ENCODE results near the gene ANAPC2.
A peak's percentile ranks its signal among the peaks of the same experiment; 100 is the strongest.

ANAPC2 gene, protein sequence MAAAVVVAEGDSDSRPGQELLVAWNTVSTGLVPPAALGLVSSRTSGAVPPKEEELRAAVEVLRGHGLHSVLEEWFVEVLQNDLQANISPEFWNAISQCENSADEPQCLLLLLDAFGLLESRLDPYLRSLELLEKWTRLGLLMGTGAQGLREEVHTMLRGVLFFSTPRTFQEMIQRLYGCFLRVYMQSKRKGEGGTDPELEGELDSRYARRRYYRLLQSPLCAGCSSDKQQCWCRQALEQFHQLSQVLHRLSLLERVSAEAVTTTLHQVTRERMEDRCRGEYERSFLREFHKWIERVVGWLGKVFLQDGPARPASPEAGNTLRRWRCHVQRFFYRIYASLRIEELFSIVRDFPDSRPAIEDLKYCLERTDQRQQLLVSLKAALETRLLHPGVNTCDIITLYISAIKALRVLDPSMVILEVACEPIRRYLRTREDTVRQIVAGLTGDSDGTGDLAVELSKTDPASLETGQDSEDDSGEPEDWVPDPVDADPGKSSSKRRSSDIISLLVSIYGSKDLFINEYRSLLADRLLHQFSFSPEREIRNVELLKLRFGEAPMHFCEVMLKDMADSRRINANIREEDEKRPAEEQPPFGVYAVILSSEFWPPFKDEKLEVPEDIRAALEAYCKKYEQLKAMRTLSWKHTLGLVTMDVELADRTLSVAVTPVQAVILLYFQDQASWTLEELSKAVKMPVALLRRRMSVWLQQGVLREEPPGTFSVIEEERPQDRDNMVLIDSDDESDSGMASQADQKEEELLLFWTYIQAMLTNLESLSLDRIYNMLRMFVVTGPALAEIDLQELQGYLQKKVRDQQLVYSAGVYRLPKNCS

DNA sequence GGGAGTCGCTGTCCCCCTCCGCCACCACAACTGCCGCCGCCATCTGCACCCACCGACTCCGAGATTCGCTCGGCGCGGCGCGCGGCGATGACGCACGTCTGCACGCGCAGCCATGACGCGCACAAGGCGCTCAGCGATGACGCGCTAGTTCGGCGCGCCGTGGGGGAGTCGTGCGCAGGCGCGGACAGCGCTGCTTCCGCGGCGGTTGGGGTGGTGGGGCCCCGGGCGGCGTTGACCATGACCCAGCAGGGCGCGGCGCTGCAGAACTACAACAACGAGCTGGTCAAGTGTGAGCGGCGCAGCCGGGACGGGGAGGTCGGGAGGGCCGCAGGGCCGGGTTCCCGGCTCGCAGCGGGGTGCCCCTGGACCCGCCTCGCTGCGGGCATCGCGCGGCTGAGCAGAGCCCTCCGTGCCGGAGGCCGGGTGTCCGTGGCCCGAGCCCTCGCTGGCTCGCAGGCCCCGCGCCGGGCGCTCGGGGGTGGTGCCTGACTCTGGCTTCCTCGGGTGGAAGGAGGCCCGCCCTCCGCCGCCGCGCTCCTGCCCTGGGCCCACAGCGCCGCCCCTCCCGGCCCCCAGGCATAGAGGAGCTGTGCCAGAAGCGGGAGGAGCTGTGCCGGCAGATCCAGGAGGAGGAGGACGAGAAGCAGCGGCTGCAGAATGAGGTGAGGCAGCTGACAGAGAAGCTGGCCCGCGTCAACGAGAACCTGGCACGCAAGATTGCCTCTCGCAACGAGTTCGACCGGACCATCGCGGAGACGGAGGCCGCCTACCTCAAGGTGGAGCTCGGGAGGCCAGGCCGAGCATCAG is at the start of gene ANAPC2, which contains the start of gene SSNA1:
TSS of gene ANAPC2 (minus strand) at position 71 of the 807 bp plus-strand sequence. CDS start at position 43, 28 bp downstream.
TSS of gene SSNA1 (plus strand) at position 187 of the 807 bp plus-strand sequence. CDS start at position 238, 51 bp downstream.
- DNase-seq (ENCODE audit: low spot score): peak; percentile 92

DNA sequence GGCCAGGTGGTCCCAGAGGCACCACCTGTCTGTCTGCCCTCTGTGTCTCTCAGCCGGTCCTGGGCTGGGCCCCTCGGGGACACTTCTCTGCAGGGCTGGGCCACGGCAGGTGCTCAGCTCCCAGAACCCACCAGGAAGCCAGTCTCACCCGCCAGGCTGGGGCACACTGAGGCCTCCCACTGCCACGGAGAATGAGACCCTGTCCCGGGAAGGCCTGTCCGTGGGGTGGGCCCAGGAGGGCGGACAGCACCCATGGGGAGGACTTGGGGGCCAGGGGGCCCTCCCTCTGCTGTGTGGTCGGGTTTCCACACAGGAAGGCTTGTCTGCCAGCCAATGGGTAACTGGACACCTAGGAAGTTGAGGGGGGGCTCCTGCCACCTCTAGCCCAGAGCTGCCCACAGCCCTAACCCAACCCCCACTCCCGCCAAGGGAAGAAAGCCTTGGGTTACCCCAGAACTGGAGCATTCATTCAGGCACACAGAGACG is 48.6 kb upstream of the ANAPC2 start:
- DNase-seq (ENCODE audit: low spot score): no peak

DNA sequence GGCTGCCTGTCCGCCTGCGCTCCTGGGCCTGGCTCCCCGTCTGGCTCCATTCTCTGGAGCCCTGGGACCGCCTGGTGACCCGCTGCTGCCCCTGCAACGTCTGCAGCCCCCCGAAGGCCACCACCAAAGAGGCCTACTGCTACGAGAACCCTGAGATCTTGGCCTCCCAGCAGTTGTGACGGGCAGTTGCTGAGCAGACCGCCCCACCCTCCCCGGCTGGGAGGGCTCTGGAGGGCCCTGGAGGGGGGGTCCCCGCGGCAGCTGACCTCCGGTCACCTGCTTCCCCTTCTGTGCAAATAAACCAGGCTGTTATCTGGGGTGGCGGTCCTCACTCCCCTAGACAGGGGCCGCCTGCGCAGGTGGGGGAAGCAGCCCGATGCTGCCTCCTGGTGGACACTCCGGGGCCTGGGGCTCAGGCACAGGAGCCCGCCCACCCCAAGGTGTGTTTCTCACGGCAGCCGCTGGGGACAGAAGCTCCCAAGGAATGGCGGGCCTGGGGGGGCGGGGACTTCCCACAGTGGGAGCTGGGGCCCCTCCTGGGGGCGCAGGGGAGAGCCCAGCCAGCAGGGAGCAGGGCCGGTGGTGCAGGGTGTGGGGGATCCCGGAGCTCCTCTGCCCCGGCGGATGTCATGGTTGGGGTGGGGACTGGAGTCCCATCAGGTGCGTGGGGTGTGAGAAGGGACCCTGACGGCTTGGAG is 48.0 kb upstream of the ANAPC2 start:
- DNase-seq (ENCODE audit: low spot score): peak; percentile 89

DNA sequence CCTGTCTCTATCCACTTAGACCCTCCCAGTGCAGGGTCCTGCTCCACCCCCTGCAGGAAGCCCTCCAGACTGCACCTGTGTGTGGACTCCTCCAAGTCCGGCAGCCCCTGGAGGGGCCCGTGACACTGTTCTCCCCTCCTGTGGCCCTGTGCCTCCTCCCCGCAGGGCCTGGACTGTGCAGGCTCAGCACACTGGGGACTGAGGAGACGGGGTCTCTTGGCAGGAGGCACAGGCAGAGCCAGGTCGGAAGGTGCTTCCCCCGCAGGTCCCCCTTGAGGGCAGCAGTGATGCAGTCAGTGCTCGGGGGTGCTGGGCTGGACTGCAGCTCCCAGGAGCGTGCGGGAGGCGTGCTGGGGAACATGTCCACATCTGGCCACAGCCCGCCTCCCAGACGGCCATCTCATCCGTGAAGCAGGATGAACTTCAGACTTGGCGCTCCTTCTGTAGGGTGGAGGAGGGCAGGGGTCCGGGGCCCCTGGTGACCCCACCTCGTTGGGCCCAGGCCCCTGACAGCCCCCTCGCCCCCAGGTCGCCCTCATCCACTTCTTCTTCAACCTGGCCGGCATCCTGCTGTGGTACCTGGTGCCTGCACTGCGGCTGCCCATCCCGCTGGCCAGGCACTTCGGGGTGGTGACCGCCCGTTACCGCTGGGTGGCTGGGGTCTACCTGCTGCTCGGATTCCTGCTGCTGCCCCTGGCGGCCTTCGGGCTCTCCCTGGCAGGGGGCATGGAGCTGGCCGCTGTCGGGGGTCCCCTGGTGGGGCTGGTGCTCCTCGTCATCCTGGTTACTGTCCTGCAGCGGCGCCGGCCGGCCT is 47.3 kb upstream of the ANAPC2 start:
- no peak for DNase-seq (ENCODE audit: low spot score)

DNA sequence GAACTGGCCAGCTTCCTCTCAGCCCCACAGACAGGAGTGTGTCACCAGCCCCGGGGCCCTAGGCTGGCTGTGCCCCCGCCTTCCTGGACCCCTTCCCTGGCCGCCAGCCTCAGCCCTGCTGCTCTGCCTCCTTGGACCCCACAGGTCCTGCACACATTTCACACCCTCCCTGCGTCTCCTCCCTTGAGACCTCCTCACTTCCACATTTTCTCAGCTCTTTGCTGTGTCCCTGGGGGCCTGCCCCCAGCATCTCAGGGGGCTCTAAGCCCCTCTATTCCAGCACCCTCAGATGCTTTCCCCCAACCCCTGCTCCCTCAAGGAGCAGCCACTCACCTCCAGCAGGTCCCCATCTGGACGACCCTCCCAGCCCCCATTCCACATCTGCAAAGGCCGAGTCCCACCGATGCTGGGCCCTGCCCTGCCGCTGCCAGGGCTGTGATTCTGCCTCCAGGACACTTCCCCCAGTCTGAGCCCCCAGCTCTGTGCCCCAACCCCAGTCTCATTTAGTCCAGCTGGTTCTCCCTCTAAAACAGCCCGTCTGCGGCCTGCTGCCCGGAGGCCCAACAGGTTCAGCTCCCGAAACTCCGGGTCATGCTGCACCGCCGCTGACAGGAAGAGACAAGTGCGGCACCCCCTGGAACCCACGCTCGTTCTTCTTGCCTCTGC is 46.5 kb upstream of the ANAPC2 start:
- DNase-seq (ENCODE audit: low spot score): no peak

DNA sequence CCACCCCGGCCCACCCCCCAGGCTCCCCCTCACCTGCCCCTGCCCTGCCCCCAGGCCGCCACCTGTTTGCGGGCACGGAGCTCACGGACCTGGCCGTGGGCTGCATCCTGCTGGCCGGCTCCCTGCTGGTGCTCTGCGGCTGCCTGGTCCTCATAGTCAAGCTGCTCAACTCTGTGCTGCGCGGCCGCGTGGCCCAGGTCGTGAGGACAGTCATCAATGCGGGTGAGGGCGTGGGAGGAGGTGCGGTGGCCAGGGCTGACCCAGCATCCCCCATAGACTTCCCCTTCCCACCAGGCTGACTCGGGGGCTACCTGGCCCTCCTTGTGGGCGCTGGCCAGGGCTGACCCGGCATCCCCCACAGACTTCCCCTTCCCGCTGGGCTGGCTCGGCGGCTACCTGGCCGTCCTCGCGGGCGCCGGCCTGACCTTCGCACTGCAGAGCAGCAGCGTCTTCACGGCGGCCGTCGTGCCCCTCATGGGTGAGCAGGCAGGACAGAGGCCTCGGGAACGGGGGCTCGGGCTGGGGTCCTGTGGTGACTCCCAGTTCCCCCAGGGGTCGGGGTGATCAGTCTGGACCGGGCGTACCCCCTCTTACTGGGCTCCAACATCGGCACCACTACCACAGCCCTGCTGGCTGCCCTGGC is 45.8 kb upstream of the ANAPC2 start:
- DNase-seq (ENCODE audit: low spot score): no peak

DNA sequence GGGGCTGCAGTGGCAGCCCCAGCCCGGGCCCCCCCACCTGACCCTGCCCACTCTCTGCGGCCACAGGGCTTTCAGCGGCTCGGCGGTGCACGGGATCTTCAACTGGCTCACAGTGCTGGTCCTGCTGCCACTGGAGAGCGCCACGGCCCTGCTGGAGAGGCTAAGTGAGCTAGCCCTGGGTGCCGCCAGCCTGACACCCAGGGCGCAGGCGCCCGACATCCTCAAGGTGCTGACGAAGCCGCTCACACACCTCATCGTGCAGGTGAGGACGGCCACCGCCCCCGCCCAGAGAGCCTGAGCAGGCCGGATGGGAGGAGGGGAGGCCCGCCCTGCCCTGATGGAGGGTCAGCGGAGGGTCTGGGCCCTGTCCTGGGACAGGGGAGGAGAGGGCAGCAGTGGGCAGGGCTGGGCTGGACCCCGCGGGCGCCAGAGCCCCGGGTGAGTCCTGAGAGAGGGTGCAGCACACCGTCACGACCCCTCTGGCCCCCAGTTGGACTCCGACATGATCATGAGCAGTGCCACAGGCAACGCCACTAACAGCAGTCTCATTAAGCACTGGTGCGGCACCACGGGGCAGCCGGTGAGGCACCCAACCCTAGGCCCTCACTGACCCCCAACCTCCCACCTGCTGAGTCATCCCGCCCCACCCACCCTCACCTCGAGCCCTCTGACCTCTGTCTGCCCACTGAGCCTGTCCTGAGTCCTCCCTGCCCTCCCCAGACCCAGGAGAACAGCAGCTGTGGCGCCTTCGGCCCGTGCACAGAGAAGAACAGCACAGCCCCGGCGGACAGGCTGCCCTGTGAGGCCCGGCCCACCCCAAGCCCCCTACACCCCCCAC is 45.0 kb upstream of the ANAPC2 start:
- DNase-seq (ENCODE audit: low spot score): no peak

DNA sequence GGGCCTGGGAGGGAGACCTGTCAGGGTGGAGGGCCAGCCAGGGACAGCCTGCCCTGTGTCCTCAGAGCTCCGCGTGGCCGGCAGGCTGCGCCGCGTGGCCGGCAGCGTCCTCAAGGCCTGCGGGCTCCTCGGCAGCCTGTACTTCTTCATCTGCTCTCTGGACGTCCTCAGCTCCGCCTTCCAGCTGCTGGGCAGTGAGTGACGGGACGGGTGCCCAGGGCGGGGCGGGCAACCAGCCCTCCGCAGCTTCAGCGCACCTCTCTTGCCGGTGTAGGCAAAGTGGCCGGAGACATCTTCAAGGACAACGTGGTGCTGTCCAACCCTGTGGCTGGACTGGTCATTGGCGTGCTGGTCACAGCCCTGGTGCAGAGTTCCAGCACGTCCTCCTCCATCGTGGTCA is 44.1 kb upstream of the ANAPC2 start:
- DNase-seq (ENCODE audit: low spot score): no peak

DNA sequence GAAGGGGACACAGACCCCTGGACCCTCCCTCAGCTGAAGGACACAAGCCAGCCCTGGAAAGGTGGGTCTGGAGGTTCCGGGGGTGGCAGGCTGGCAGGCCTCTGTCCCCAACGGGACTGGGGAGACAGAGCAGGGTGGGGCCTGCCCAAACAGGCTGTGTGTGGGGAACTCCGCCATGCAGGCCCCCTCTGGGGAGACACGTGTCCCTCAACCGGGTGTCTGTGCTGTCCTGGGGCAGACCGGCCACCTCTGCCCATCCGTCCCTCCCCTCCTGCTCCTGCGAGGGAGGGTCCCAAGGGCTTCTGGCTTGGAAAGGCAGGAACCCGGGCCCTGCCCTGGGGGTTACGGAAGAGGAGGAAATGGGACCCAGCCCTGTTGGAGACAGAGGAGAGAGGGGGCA is 43.7 kb upstream of the ANAPC2 start:
- no peak for DNase-seq (ENCODE audit: low spot score)

DNA sequence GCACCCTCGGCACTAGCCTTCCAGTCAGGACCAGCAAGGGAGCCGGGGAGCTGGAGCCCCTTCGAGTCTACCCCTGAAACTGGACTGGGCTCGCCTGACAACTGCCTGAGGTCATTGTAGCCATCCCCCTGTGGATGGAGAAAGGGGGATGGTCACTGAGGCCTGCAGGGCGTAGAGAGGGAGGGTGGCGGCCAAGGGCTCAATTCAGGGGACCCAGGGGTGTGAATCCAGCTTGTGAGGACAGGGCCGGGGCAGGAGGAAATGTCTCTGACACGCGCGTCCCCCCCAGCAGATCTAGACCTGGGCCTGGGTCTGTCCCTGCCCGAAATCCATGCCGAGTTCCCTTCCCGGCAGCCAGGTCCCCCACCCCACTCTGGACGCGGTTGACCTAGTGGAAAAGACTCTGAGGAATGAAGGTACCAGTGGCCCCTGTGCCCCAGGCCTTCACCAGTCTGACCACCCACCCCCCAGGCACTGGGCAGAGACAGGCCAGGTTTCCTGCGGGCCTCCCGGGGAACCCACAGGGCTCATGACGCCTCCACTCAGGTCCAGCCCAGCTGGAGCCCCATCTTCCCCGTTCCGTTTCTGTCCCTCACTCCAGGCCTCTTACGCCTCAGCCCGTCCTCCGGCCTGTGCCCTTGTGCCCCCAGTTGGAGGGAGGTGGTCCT is 43.1 kb upstream of the ANAPC2 start:
- no peak for DNase-seq (ENCODE audit: low spot score)

DNA sequence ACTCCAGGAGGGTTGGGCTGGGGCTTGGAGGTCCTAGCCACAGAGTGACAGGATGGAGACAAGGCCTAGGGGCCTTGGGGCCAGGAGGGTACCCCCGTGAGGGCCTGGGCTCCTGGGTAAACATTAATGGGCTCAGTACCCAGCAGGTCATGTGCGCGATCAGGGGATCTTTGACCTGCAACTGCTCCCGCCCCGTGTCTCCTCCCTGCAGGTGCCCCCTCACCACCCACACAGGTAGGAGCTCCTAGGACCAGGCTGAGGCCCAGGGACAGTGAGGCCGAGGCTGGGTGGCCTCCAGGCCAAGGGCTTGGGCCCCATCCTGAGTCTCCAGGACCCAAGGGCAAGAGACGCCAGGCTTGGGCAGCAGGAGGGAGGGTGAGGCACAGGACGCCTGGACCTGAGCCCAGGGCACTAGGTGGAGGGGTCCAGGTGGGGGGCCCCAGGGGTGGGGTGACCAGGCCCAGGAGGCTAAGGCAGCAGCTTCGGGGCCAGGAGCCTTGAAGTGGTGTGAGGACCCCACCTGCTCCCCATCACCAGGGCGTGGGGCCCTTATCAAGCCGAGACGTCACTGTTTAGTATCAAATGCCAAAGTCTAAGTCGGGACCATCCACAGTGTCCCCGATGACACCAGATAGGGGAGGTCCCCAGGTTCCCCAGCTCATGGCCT is 42.5 kb upstream of the ANAPC2 start, which contains the start of gene SLC34A3:
TSS of gene SLC34A3 (plus strand) at position 197 of the 667 bp plus-strand sequence. CDS start 802 bp downstream, outside the sequence.
- no peak for DNase-seq (ENCODE audit: low spot score)

DNA sequence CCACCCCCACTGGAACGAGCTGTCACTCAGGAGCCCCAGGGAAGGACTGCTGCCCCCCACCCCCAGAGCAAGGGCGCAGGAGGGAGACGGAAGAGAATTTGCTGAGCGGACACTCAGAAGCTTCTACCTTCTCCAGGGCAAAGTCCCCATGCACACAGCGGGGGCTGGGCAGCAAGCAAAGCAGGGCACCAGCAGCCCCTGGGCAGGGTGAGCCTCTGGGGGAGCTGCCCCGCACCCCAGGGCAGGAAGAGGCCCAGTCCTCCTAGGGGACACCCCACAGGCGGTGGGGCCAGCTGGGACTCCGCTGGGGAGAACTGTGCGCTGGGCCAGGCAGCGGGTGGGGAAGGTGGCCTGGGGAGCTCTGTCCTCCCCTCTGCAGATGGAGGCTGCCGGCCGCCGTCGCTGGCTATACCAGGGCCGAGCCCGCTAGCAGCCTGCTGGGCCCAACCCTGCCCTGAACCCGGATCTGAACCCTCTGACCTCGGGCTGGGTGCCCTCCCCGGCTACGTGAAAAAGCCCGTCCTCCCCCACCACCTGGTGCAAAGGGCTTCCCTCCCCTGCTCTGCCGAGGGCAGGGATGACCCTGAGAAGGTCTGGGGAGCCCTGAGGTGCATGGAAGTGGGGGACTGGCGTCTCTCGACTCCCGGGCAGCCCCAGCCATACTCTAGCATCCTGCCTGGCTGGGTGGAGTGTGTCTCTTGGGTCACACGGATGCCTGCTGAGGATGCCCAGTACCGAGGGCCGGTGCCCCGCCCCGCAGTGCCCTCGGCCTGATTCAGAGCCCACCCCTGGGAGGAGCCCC is 41.7 kb upstream of the ANAPC2 start:
- no peak for DNase-seq (ENCODE audit: low spot score)

DNA sequence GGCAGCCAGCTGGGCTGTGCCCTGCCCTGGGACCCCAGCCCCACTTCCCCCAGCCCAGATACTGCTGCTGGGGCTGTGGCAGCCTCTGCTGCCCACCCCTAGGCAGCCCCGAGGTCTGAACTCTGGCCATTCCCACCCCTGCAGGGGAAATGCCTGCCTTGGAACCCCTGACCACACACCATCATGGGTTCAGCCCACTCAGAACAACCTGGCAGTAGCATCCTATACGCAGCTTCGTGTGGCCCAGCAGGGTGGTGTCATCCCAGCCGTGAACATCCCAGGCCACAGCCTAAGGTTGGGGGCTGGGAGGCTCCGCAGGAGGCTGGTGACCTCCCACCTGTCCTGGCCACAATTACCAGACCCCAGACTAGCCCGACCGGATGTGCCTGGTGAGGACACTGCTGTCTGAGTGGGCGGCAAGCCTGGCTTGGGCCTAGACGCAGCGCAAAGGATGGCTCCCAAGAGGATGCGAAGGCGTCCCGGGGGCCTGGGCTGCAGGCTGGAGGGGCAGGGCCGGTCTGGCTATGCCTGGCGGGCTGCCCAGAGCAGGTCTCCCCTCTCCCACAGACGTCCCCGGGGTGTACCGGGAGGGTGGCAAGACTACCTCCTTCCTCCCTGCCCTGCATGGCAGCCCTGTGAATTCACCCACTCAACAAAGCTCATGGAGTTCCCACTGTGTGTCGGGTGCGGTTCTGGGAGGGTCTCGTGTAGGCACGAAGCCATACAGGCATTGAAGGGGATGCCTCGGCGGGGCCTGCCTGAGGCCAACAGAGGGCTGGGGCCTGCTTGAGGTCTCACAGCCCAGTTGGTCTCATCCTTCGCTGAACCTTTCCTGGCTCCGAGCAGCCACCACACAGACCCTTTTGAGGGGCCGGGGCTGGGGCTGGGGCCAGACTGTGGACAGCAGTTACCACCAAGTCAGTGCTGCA is 40.9 kb upstream of the ANAPC2 start:
- DNase-seq (ENCODE audit: low spot score): no peak

DNA sequence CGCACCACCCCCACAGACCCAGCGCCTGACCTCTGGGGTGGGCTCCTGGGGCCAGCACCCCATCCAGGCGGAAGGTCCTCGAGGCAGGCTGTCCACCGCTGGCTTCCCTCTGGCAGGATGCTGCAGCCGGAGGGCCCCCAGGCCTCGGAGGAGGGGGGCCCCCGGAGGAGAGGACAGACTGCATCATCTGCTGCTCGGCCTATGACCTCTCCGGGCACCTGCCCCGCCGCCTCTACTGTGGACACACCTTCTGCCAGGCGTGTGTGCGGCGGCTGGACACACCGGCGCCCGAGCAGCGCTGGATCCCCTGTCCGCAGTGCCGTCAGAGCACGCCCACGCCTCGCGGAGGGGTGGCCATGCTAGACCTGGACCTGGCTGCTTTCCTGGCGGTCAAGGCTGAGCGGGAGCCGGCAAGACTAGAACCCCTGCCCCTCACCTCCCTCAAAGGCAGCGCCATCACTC is 40.2 kb upstream of the ANAPC2 start:
- DNase-seq (ENCODE audit: low spot score): no peak

DNA sequence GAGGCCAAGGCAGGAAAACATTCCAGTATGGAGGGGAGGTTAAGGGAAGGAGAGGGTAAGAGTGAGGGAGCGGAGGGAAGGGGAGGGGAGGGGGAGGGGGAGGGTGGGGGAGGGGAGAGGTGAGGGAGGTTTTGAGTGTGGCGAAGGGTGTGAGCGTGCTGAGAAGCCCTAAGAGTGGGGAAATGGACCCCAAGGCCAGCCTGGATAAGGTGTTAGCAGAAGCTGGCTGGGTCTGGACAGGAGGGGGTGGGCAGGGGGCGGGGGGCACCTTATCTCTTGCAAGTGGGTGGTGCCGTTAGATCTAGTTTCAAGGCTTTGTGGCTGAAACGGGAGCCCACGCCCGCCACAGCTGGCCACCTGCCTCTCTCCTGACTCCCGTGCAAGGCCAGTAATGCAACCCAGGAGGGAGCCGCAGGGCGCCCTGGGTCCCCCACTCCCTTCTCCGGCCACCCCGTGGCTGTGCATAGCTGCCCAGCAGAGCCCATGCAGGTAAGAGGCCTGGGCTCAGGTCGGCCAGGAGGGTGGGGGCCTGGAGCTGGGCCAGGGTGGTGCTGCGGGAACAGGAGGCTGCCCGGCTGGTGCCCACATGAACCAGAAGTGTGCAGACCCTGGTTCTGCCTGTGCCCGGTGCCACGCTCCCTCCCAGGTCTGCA is 39.6 kb upstream of the ANAPC2 start:
- DNase-seq (ENCODE audit: low spot score): no peak
